Ishikawa (cell line): ENCODE measurements around the gene MAMSTR.

ENCODE experiments used
- CEBPB ChIP-seq: IDR thresholded peaks from 2 replicates; pipeline ENCODE4 v1.6.1; 2012
- CREB1 ChIP-seq: IDR thresholded peaks from 2 replicates; pipeline ENCODE4 v1.6.1; 2012; ENCODE audit warnings: low read depth
- EGR1 ChIP-seq: IDR thresholded peaks from 2 replicates; pipeline ENCODE4 v1.6.1; 2012
- EP300 ChIP-seq: IDR thresholded peaks from 2 replicates; pipeline ENCODE4 v1.6.1; 2012; ENCODE audit warnings: borderline replicate concordance
- FOXM1 ChIP-seq: IDR thresholded peaks from 2 replicates; pipeline ENCODE4 v1.6.1; 2012; ENCODE audit warnings: low read depth, borderline replicate concordance
- RAD21 ChIP-seq: IDR thresholded peaks from 2 replicates; pipeline ENCODE4 v1.6.1; 2012; ENCODE audit warnings: low read depth
- TAF1 ChIP-seq: IDR thresholded peaks from 2 replicates; pipeline ENCODE4 v1.6.1; 2012; ENCODE audit warnings: low read depth, mild to moderate bottlenecking
- TCF12 ChIP-seq: IDR thresholded peaks from 2 replicates; pipeline ENCODE4 v1.6.1; 2012; ENCODE audit warnings: low read depth
- TEAD4 ChIP-seq: IDR thresholded peaks from 2 replicates; pipeline ENCODE4 v1.6.1; 2012
- USF1 ChIP-seq: IDR thresholded peaks from 2 replicates; pipeline ENCODE4 v1.6.1; 2012
- YY1 ChIP-seq: IDR thresholded peaks from 2 replicates; pipeline ENCODE4 v1.6.1; 2012; ENCODE audit warnings: low read depth
- ZBTB7A ChIP-seq: IDR thresholded peaks from 2 replicates; pipeline ENCODE4 v1.6.1; 2012; ENCODE audit warnings: low read depth
- TF ChIP-seq, protein P1 (sequence below): IDR thresholded peaks from 2 replicates; pipeline ENCODE4 v1.6.1; 2012
- TF ChIP-seq, protein P2 (sequence below): IDR thresholded peaks from 2 replicates; pipeline ENCODE4 v1.6.1; 2012; ENCODE audit warnings: low read depth, mild to moderate bottlenecking

- TF ChIP-seq CEBPB (no peak), YY1 (no peak), USF1 (no peak), RAD21 (no peak), EGR1 (no peak), TEAD4 (no peak), EP300 (no peak), FOXM1 (no peak), TCF12 (no peak), ZBTB7A (no peak), TAF1 (no peak), CREB1 (no peak)
- TF ChIP-seq, protein P1, sequence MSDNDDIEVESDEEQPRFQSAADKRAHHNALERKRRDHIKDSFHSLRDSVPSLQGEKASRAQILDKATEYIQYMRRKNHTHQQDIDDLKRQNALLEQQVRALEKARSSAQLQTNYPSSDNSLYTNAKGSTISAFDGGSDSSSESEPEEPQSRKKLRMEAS: no peak
- TF ChIP-seq, protein P2, sequence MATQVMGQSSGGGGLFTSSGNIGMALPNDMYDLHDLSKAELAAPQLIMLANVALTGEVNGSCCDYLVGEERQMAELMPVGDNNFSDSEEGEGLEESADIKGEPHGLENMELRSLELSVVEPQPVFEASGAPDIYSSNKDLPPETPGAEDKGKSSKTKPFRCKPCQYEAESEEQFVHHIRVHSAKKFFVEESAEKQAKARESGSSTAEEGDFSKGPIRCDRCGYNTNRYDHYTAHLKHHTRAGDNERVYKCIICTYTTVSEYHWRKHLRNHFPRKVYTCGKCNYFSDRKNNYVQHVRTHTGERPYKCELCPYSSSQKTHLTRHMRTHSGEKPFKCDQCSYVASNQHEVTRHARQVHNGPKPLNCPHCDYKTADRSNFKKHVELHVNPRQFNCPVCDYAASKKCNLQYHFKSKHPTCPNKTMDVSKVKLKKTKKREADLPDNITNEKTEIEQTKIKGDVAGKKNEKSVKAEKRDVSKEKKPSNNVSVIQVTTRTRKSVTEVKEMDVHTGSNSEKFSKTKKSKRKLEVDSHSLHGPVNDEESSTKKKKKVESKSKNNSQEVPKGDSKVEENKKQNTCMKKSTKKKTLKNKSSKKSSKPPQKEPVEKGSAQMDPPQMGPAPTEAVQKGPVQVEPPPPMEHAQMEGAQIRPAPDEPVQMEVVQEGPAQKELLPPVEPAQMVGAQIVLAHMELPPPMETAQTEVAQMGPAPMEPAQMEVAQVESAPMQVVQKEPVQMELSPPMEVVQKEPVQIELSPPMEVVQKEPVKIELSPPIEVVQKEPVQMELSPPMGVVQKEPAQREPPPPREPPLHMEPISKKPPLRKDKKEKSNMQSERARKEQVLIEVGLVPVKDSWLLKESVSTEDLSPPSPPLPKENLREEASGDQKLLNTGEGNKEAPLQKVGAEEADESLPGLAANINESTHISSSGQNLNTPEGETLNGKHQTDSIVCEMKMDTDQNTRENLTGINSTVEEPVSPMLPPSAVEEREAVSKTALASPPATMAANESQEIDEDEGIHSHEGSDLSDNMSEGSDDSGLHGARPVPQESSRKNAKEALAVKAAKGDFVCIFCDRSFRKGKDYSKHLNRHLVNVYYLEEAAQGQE: no peak
Measured at GRCh38 chr19:48711106-48711662, 8.3 kb downstream of the MAMSTR start.
